SK-N-SH (cell line): ENCODE measurements around the gene KIF1A.

Source experiments
- CHD2 ChIP-seq: fragments of 150-350 bp; IDR thresholded peaks from 2 replicates; pipeline ENCODE4 v1.6.1; 2018; ENCODE audit warnings: low read length; ENCODE audit not compliant: partially characterized antibody
- CTCF ChIP-seq: fragments of 200-600 bp; sonication (generic); IDR thresholded peaks from 2 replicates; pipeline ENCODE4 v1.6.1; 2017; ENCODE audit warnings: antibody characterized with exemption, mild to moderate bottlenecking, moderate library complexity
- EP300 ChIP-seq, 2 experiments: IDR thresholded peaks; 2 replicates each; pipeline versions ENCODE4 v1.4.0 to v1.6.1; 2012; ENCODE audit warnings: borderline replicate concordance in 1 of 2, low read depth in 1 of 2, low read length in 1 of 2
- EZH2phosphoT487 ChIP-seq: fragments of 200-600 bp; sonication (generic); IDR thresholded peaks from 2 replicates; pipeline ENCODE4 v1.6.1; 2017; ENCODE audit warnings: low read depth, mixed run types, mild to moderate bottlenecking, antibody characterized with exemption, moderate library complexity, borderline replicate concordance
- GABPA ChIP-seq: IDR thresholded peaks from 2 replicates; pipeline ENCODE4 v1.4.0; 2012; ENCODE audit warnings: low read depth, mild to moderate bottlenecking
- GATA2 ChIP-seq: sonication (generic); formaldehyde crosslinking; IDR thresholded peaks from 2 replicates; pipeline ENCODE4 v1.5.0; 2020; ENCODE audit warnings: mild to moderate bottlenecking, missing genetic modification reagents
- IRF3 ChIP-seq: fragments of 150-350 bp; IDR thresholded peaks from 2 replicates; pipeline ENCODE4 v1.6.1; 2016; ENCODE audit warnings: mild to moderate bottlenecking, low read depth, low read length
- NFIC ChIP-seq: IDR thresholded peaks from 2 replicates; pipeline ENCODE4 v1.4.0; 2012; ENCODE audit warnings: borderline replicate concordance
- RCOR1 ChIP-seq: fragments of 150-350 bp; IDR thresholded peaks from 2 replicates; pipeline ENCODE4 v1.6.1; 2017; ENCODE audit warnings: antibody characterized with exemption, low read length
- RFX5 ChIP-seq: IDR thresholded peaks from 2 replicates; pipeline ENCODE4 v1.6.1; 2012; ENCODE audit warnings: mild to moderate bottlenecking, improper control_type of control experiment, low read length
- TAF1 ChIP-seq: IDR thresholded peaks from 2 replicates; pipeline ENCODE4 v1.6.1; 2012; ENCODE audit warnings: low read depth, mild to moderate bottlenecking, low read length, moderate library complexity, borderline replicate concordance
- YY1 ChIP-seq: IDR thresholded peaks from 2 replicates; pipeline ENCODE4 v1.4.0; 2012; ENCODE audit warnings: low read depth, mild to moderate bottlenecking
- ZBTB33 ChIP-seq: IDR thresholded peaks from 2 replicates; pipeline ENCODE4 v1.4.0; 2012; ENCODE audit warnings: low read depth, borderline replicate concordance

GRCh38 chr2:240720686-240721595 is 99.1 kb downstream of the KIF1A start:
- TF ChIP-seq YY1 (no peak), GABPA (no peak), RFX5 (no peak), TAF1 (no peak), RCOR1 (no peak), CTCF (no peak), EZH2phosphoT487 (no peak), IRF3 (no peak), ZBTB33 (no peak), NFIC (no peak), CHD2 (no peak), EP300 (IDR thresholded peaks at IDR 0.05; ENCODE audit: borderline replicate concordance in 1 of 2, low read depth in 1 of 2, low read length in 1 of 2) (no peak), GATA2 (CRISPR knock-in tag) (no peak)
